Activated CD4-positive, alpha-beta memory T cell treated with anti-CD3 and anti-CD28 coated beads for 36 hours (primary cell): ENCODE data around the gene RBPJL. TPM values are rescaled to one million over a fixed set of nuclear protein-coding genes. Genes with fewer than 3 reads are reported as not detected.

ENCODE experiments used
- CTCF ChIA-PET: fragments of 350-600 bp; sonication (Branson Sonifier 250); formaldehyde crosslinking; loops from one replicate; lab custom pipeline; 2021; ENCODE audit warnings: antibody characterized with exemption, inconsistent platforms; lab: Charles Lee
- POLR2A ChIA-PET: fragments of 350-600 bp; sonication (Branson Sonifier 250); formaldehyde crosslinking; loops from one replicate; lab custom pipeline; 2021; ENCODE audit warnings: antibody characterized with exemption; lab: Charles Lee
- DNase-seq: peaks from one replicate; pipeline ENCODE4 v3.0.0-alpha.2; 2020
- H3K27ac Mint-ChIP-seq: one replicate; pipeline ENCODE4 v1.8.0; 2021; ENCODE audit warnings: mixed read lengths
- H3K27me3 Mint-ChIP-seq: one replicate; pipeline ENCODE4 v1.8.0; 2021; ENCODE audit warnings: mixed read lengths
- H3K36me3 Mint-ChIP-seq: one replicate; pipeline ENCODE4 v1.8.0; 2021; ENCODE audit warnings: mixed read lengths
- H3K4me1 Mint-ChIP-seq: one replicate; pipeline ENCODE4 v1.8.0; 2021; ENCODE audit warnings: low read depth, mixed read lengths
- H3K4me3 Mint-ChIP-seq: one replicate; pipeline ENCODE4 v1.8.0; 2021; ENCODE audit warnings: mild to moderate bottlenecking, mixed read lengths
- H3K9me3 Mint-ChIP-seq: one replicate; pipeline ENCODE4 v1.8.0; 2021; ENCODE audit warnings: mixed read lengths
- intact Hi-C: fragments of 100-400 bp; cut with micrococcal nuclease; formaldehyde crosslinking; loops from one replicate; pipeline ENCODE4 v1.15.1; 2023
- total RNA-seq, 2 experiments: library from RNA; stranded (reverse); gene quantifications; one replicate each; pipeline ENCODE4 v1.2.3, GENCODE V29; 2021

The RBPJL gene
- total RNA-seq, 2 experiments from 2014 or later, result not detected

- intact Hi-C loops, result no loop called here
- H3K36me3 Mint-ChIP-seq, result peaks cover 23% of the 10 kb centered on the region
- no peak for DNase-seq
- ChIA-PET CTCF (interaction anchor here (0.5 to 1.0 kb wide), 2 partner anchors 98 to 114 kb away, joined by 3 read pairs; no protein-coding TSS in a partner anchor), POLR2A (no interaction called here)
- peaks cover 10% of the 10 kb centered on the region for H3K4me1 Mint-ChIP-seq
- H3K9me3 Mint-ChIP-seq, result no peaks in the 10 kb centered on the region
- no peak overlapping the region for H3K4me3 Mint-ChIP-seq
- H3K27me3 Mint-ChIP-seq, result no peaks in the 10 kb centered on the region
- no peak overlapping the region for H3K27ac Mint-ChIP-seq
Measured at GRCh38 chr20:45339084-45339483, 32.4 kb downstream of the RBPJL start.

GRCh38 chr20:45339799-45340198 lies 33.2 kb downstream of the RBPJL start:
- H3K9me3 Mint-ChIP-seq, result no peaks in the 10 kb centered on the region
- CTCF ChIA-PET, result interaction anchor here (1.0 kb wide), 1 partner anchor 97 kb away, joined by 3 read pairs; no protein-coding TSS in a partner anchor
- H3K4me3 Mint-ChIP-seq, result no peak overlapping the region
- peaks cover 26% of the 10 kb centered on the region for H3K36me3 Mint-ChIP-seq
- intact Hi-C loops, result no loop called here
- POLR2A ChIA-PET, result no interaction called here
- H3K27ac Mint-ChIP-seq, result no peak overlapping the region
- peaks cover 17% of the 10 kb centered on the region for H3K4me1 Mint-ChIP-seq
- no peaks in the 10 kb centered on the region for H3K27me3 Mint-ChIP-seq
- DNase-seq, result no peak

- Mint-ChIP-seq H3K36me3 (peaks cover 26% of the 10 kb centered on the region), H3K9me3 (no peaks in the 10 kb centered on the region), H3K4me1 (peaks cover 22% of the 10 kb centered on the region), H3K27ac (no peak overlapping the region), H3K27me3 (no peaks in the 10 kb centered on the region), H3K4me3 (no peak overlapping the region)
- DNase-seq, result no peak
- ChIA-PET CTCF (interaction anchor here (0.9 kb wide), 1 partner anchor 12 kb away, joined by 4 read pairs; no protein-coding TSS in a partner anchor), POLR2A (no interaction called here)
- intact Hi-C loops, result no loop called here
Measured at GRCh38 chr20:45340236-45340847, 33.7 kb downstream of the RBPJL start.

- H3K27ac Mint-ChIP-seq, result no peak overlapping the region
- H3K36me3 Mint-ChIP-seq, result peaks cover 25% of the 10 kb centered on the region
- no peaks in the 10 kb centered on the region for H3K9me3 Mint-ChIP-seq
- intact Hi-C loops, result no loop called here
- H3K27me3 Mint-ChIP-seq, result no peaks in the 10 kb centered on the region
- H3K4me3 Mint-ChIP-seq, result no peak overlapping the region
- H3K4me1 Mint-ChIP-seq, result peaks cover 28% of the 10 kb centered on the region
- ChIA-PET CTCF (interaction anchor here (0.9 to 1.8 kb wide), 2 partner anchors 11 to 96 kb away, joined by 4 to 6 read pairs; no protein-coding TSS in a partner anchor), POLR2A (no interaction called here)
- no peak for DNase-seq
Measured at GRCh38 chr20:45340951-45341350, 34.3 kb downstream of the RBPJL start.

- Mint-ChIP-seq H3K36me3 (peaks cover 26% of the 10 kb centered on the region), H3K4me1 (peaks cover 34% of the 10 kb centered on the region), H3K27ac (no peak overlapping the region), H3K9me3 (no peaks in the 10 kb centered on the region), H3K27me3 (no peaks in the 10 kb centered on the region), H3K4me3 (no peak overlapping the region)
- ChIA-PET POLR2A (interaction anchor here (1.0 kb wide), 1 partner anchor 13 kb away, joined by 3 read pairs; no protein-coding TSS in a partner anchor), CTCF (interaction anchor here (0.8 to 1.8 kb wide), 3 partner anchors 21 to 96 kb away, joined by 4 to 6 read pairs (median 4); partner anchors contain the start of gene SYS1)
- intact Hi-C loops, result no loop called here
- DNase-seq, result no peak
Measured at GRCh38 chr20:45341579-45341938, 34.9 kb downstream of the RBPJL start.

GRCh38 chr20:45341939-45342854 lies 35.6 kb downstream of the RBPJL start:
- Mint-ChIP-seq H3K4me1 (peaks cover 41% of the 10 kb centered on the region), H3K27ac (no peak overlapping the region), H3K9me3 (no peaks in the 10 kb centered on the region), H3K27me3 (no peaks in the 10 kb centered on the region), H3K36me3 (peaks cover 28% of the 10 kb centered on the region), H3K4me3 (no peak overlapping the region)
- CTCF ChIA-PET, result interaction anchor here (0.8 to 1.8 kb wide), 3 partner anchors 20 to 95 kb away, joined by 4 to 6 read pairs (median 4); partner anchors contain the start of gene SYS1
- intact Hi-C loops, result no loop called here
- POLR2A ChIA-PET, result interaction anchor here (1.0 kb wide), 1 partner anchor 12 kb away, joined by 3 read pairs; no protein-coding TSS in a partner anchor
- no peak for DNase-seq

GRCh38 chr20:45342855-45343531 lies 36.4 kb downstream of the RBPJL start:
- POLR2A ChIA-PET, result no interaction called here
- no peak for DNase-seq
- H3K4me1 Mint-ChIP-seq, result peaks cover 45% of the 10 kb centered on the region

GRCh38 chr20:45343532-45344167 lies 37.0 kb downstream of the RBPJL start:
- ChIA-PET POLR2A (interaction anchor here (1.1 to 1.3 kb wide), 2 partner anchors 8 to 20 kb away, joined by 4 read pairs; partner anchors contain the start of gene SYS1), CTCF (interaction anchor here (1.0 to 2.0 kb wide), 5 partner anchors 19 to 108 kb away, joined by 3 to 10 read pairs (median 8); partner anchors contain the start of gene SYS1)
- Mint-ChIP-seq H3K9me3 (no peaks in the 10 kb centered on the region), H3K4me1 (peaks cover 48% of the 10 kb centered on the region), H3K27ac (no peak overlapping the region), H3K4me3 (no peak overlapping the region), H3K27me3 (no peaks in the 10 kb centered on the region), H3K36me3 (peaks cover 28% of the 10 kb centered on the region)
- intact Hi-C loops, result no loop called here
- DNase-seq, result no peak

More at GRCh38 chr20:45342855-45343531, 36.4 kb downstream of the RBPJL start:
- H3K9me3 Mint-ChIP-seq, result no peaks in the 10 kb centered on the region
- CTCF ChIA-PET, result interaction anchor here (1.6 to 1.7 kb wide), 2 partner anchors 31 to 93 kb away, joined by 8 to 10 read pairs; no protein-coding TSS in a partner anchor
- no peak overlapping the region for H3K27ac Mint-ChIP-seq
- no peaks in the 10 kb centered on the region for H3K27me3 Mint-ChIP-seq
- no peak overlapping the region for H3K4me3 Mint-ChIP-seq
- H3K36me3 Mint-ChIP-seq, result peaks cover 28% of the 10 kb centered on the region
- intact Hi-C loops, result no loop called here

- H3K27ac Mint-ChIP-seq, result peak overlapping the region; percentile 28
- intact Hi-C loops, result no loop called here
- no peaks in the 10 kb centered on the region for H3K27me3 Mint-ChIP-seq
- CTCF ChIA-PET, result interaction anchor here (1.0 to 2.0 kb wide), 5 partner anchors 19 to 107 kb away, joined by 3 to 10 read pairs (median 8); partner anchors contain the start of gene SYS1
- peaks cover 49% of the 10 kb centered on the region for H3K4me1 Mint-ChIP-seq
- peaks cover 28% of the 10 kb centered on the region for H3K36me3 Mint-ChIP-seq
- peak; percentile 45 for DNase-seq
- H3K9me3 Mint-ChIP-seq, result no peaks in the 10 kb centered on the region
- POLR2A ChIA-PET, result interaction anchor here (1.1 to 1.7 kb wide), 3 partner anchors 9 to 19 kb away, joined by 4 to 5 read pairs (median 4); partner anchors contain the start of gene SYS1
- H3K4me3 Mint-ChIP-seq, result peak overlapping the region; percentile 16
Measured at GRCh38 chr20:45344168-45344860, 37.7 kb downstream of the RBPJL start.

GRCh38 chr20:45345104-45345936 lies 38.7 kb downstream of the RBPJL start:
- no peaks in the 10 kb centered on the region for H3K27me3 Mint-ChIP-seq
- no peak for DNase-seq
- intact Hi-C loops, result no loop called here
- H3K27ac Mint-ChIP-seq, result no peak overlapping the region
- H3K4me1 Mint-ChIP-seq, result peaks cover 48% of the 10 kb centered on the region
- ChIA-PET POLR2A (interaction anchor here (0.6 to 3.6 kb wide), 4 partner anchors 8 to 405 kb away, joined by 4 to 16 read pairs (median 6); partner anchors contain the start of gene SYS1), CTCF (interaction anchor here (1.3 to 5.3 kb wide), 6 partner anchors 18 to 106 kb away, joined by 3 to 33 read pairs (median 10); partner anchors contain the start of gene SYS1)
- H3K4me3 Mint-ChIP-seq, result peak overlapping the region; percentile 32
- peaks cover 24% of the 10 kb centered on the region for H3K36me3 Mint-ChIP-seq
- H3K9me3 Mint-ChIP-seq, result no peaks in the 10 kb centered on the region
